K562 (cell line): ENCODE data around the gene HPCA. TPM values are rescaled to one million over a fixed set of nuclear protein-coding genes. Genes with fewer than 3 reads are reported as not detected.

Source experiments
- CREB5 ChIP-seq: fragments of 250-450 bp; sonication (Bioruptor Pico); IDR thresholded peaks from 2 replicates; pipeline ENCODE4 v1.5.0; 2020; ENCODE audit warnings: mild to moderate bottlenecking
- DPF2 ChIP-seq: fragments of 450-650 bp; IDR thresholded peaks from 2 replicates; pipeline ENCODE4 v1.6.1; 2016
- ESRRA ChIP-seq: fragments of 450-650 bp; IDR thresholded peaks from 2 replicates; pipeline ENCODE4 v1.6.1; 2014; ENCODE audit warnings: low read depth, mild to moderate bottlenecking, moderate library complexity, borderline replicate concordance
- FOXA1 ChIP-seq: fragments of 450-650 bp; IDR thresholded peaks from 2 replicates; pipeline ENCODE4 v1.6.1; 2016; ENCODE audit warnings: mild to moderate bottlenecking, borderline replicate concordance
- GTF2E2 ChIP-seq: fragments of 200-800 bp; sonication (Bioruptor generic); IDR thresholded peaks from 2 replicates; pipeline ENCODE4 v1.6.1; 2016; ENCODE audit warnings: missing genetic modification characterization, missing compliant biosample characterization
- GTF3C2 ChIP-seq: IDR thresholded peaks from 3 replicates; pipeline ENCODE4 v1.6.1; 2011; ENCODE audit warnings: borderline replicate concordance, mild to moderate bottlenecking, moderate library complexity; ENCODE audit not compliant: insufficient read length; ENCODE audit errors: extremely low read depth
- HDAC2 ChIP-seq: fragments of 450-650 bp; IDR thresholded peaks from 2 replicates; pipeline ENCODE4 v1.6.1; 2016; ENCODE audit warnings: mild to moderate bottlenecking
- OTX1 ChIP-seq: fragments of 450-650 bp; formaldehyde crosslinking; IDR thresholded peaks from 2 replicates; pipeline ENCODE4 v1.4.0; 2022; ENCODE audit warnings: mild to moderate bottlenecking
- SNAPC5 ChIP-seq: fragments of 250-450 bp; sonication (Bioruptor Pico); IDR thresholded peaks from 2 replicates; pipeline ENCODE4 v1.8.0; 2021; ENCODE audit warnings: moderate library complexity, mild to moderate bottlenecking, inconsistent platforms
- SRSF3 ChIP-seq: fragments of 200-400 bp; formaldehyde crosslinking; IDR thresholded peaks from 2 replicates; pipeline ENCODE4 v1.6.1; 2016; ENCODE audit warnings: mild to moderate bottlenecking, low read length, moderate library complexity; ENCODE audit not compliant: insufficient read depth
- ZBTB11 ChIP-seq, 3 experiments: fragments of 200-800 bp in 1 of 3; fragments of 250-450 bp in 1 of 3; fragments of 450-650 bp in 1 of 3; sonication (Bioruptor Pico) in 1 of 3; sonication (Bioruptor generic) in 1 of 3; formaldehyde crosslinking in 1 of 3; IDR thresholded peaks; 2 replicates each; pipeline versions ENCODE4 v1.6.1 to v1.8.0; 2016 to 2022; ENCODE audit warnings: mild to moderate bottlenecking in 2 of 3, missing genetic modification characterization in 2 of 3, missing compliant biosample characterization in 1 of 3, moderate library complexity in 1 of 3
- ZNF217 ChIP-seq: sonication (generic); formaldehyde crosslinking; IDR thresholded peaks from 2 replicates; pipeline ENCODE4 v1.8.0; 2022; ENCODE audit warnings: mild to moderate bottlenecking, missing genetic modification reagents
- ZNF282 ChIP-seq: sonication (generic); formaldehyde crosslinking; IDR thresholded peaks from 2 replicates; pipeline ENCODE4 v1.8.1; 2023; ENCODE audit warnings: missing genetic modification reagents
- ZNF561 ChIP-seq: fragments of 450-650 bp; formaldehyde crosslinking; conservative IDR thresholded peaks from 2 replicates; pipeline ENCODE4 v1.4.0; 2020; ENCODE audit warnings: mild to moderate bottlenecking, moderate library complexity
- ZSCAN32 ChIP-seq: fragments of 450-650 bp; formaldehyde crosslinking; IDR thresholded peaks from 2 replicates; pipeline ENCODE4 v1.4.0; 2020; ENCODE audit warnings: mild to moderate bottlenecking, moderate library complexity
- polyA plus RNA-seq, 8 experiments: library from polyadenylated mRNA; depleted of rRNA in 4 of 8; stranded (reverse) in 5 of 8; unstranded in 3 of 8; fragments of >200 nt; fragmentation: Nextera tagmentation in 2 of 8; fragmentation: Illumina TruSeq in 1 of 8; extraction: Ambion mirVana in 2 of 8; extraction: Trizol in 1 of 8; gene quantifications; 2 replicates each; pipeline versions ENCODE4 v1.2.1 to v1.2.3, GENCODE V29; 2011 to 2014; ENCODE audit warnings: inconsistent platforms in 1 of 8, missing spikeins in 1 of 8
- total RNA-seq, 7 experiments: library from RNA; depleted of rRNA in 6 of 7; stranded (reverse); fragments of >200 nt in 6 of 7; fragmentation: Illumina TruSeq in 2 of 7; extraction: Trizol in 2 of 7; gene quantifications; 2 replicates each; pipeline versions ENCODE4 v1.2.1 to v1.2.3, GENCODE V29; 2011 to 2021; ENCODE audit warnings: low replicate concordance in 1 of 7

The HPCA gene
- total and polyA plus RNA-seq, 9 of the 15 experiments (the other 6 are each of a cell fraction or from before 2014, with no cell fraction given) = not detected

- 0 out of 2 replicates have a peak, but pooled peaks have one; percentile 18 for TF ChIP-seq DPF2
- no peak for TF ChIP-seq ZBTB11 (CRISPR knock-in tag; IDR thresholded peaks at IDR 0.05)
- TF ChIP-seq FOXA1 = no peak
- no peak for TF ChIP-seq OTX1 (CRISPR knock-in tag)
- no peak for TF ChIP-seq ZNF282 (CRISPR knock-in tag)
- no peak for TF ChIP-seq ZNF217 (CRISPR knock-in tag)
- no peak for TF ChIP-seq ZNF561 (CRISPR knock-in tag)
- TF ChIP-seq ESRRA = peak; percentile 37; the same call in 1 of the 2 replicates
- TF ChIP-seq SNAPC5 = no peak
- TF ChIP-seq GTF3C2 = no peak
- peak; percentile 56; the same call in 1 of the 2 replicates for TF ChIP-seq HDAC2
- TF ChIP-seq CREB5 (CRISPR knock-in tag) = no peak
- no peak for TF ChIP-seq SRSF3
- TF ChIP-seq GTF2E2 (tag) = 0 out of 2 replicates have a peak, but pooled peaks have one; percentile 46
- no peak for TF ChIP-seq ZSCAN32 (CRISPR knock-in tag)
Observed at GRCh38 chr1:32919811-32920733, 33.8 kb downstream of the HPCA start (continued).
